A673 (cell line): ENCODE measurements around the gene ADAMTS2. TPM values are rescaled to one million over a fixed set of nuclear protein-coding genes. Genes with fewer than 3 reads are reported as not detected.

Experiments
- BruUV-seq: library from RNA; stranded (reverse); fragments of 400-500 nt; replicated peaks from 2 replicates; lab custom pipeline; 2021; lab: Mats Ljungman, UMichigan
- CTCF ChIA-PET: fragments of 300-600 bp; sonication (Branson Sonifier 250); formaldehyde crosslinking; loops from one replicate; lab custom pipeline; 2022; ENCODE audit warnings: antibody characterized with exemption; lab: Charles Lee
- POLR2A ChIA-PET: fragments of 300-600 bp; sonication (Branson Sonifier 250); formaldehyde crosslinking; loops from one replicate; lab custom pipeline; 2022; ENCODE audit warnings: antibody characterized with exemption; ENCODE audit not compliant: low non-redundant PET; lab: Charles Lee
- DNase-seq: peaks from one replicate; pipeline ENCODE4 v3.0.0-alpha.2; 2015; ENCODE audit warnings: low spot score
- H3K27ac ChIP-seq: fragments of 200-600 bp; sonication (generic); 2 replicates; pipeline ENCODE4 v1.5.1; 2016; ENCODE audit warnings: mixed run types, low read depth, mild to moderate bottlenecking, mixed read lengths, antibody characterized with exemption, low read length; ENCODE audit not compliant: poor library complexity, severe bottlenecking
- H3K27me3 ChIP-seq: fragments of 200-600 bp; sonication (generic); replicated peaks from 2 replicates; pipeline ENCODE4 v1.6.1; 2017; ENCODE audit warnings: mixed run types, low read depth, mild to moderate bottlenecking, mixed read lengths, antibody characterized with exemption, low read length; ENCODE audit not compliant: insufficient read depth, poor library complexity
- H3K36me3 ChIP-seq: fragments of 200-600 bp; sonication (generic); 2 replicates; pipeline ENCODE4 v1.6.1; 2016; ENCODE audit warnings: mixed run types, mild to moderate bottlenecking, mixed read lengths, antibody characterized with exemption, low read length; ENCODE audit not compliant: insufficient read depth, poor library complexity, severe bottlenecking
- H3K4me1 ChIP-seq: fragments of 200-600 bp; sonication (generic); 2 replicates; pipeline ENCODE4 v1.6.1; 2017; ENCODE audit warnings: mixed run types, mild to moderate bottlenecking, mixed read lengths, antibody characterized with exemption, low read length; ENCODE audit not compliant: insufficient read depth, poor library complexity, severe bottlenecking
- H3K4me3 ChIP-seq: fragments of 200-600 bp; sonication (generic); 2 replicates; pipeline ENCODE4 v1.5.1; 2016; ENCODE audit warnings: low read depth, mixed run types, mild to moderate bottlenecking, mixed read lengths, low read length; ENCODE audit not compliant: poor library complexity, severe bottlenecking
- H3K9me3 ChIP-seq: fragments of 200-600 bp; sonication (generic); 2 replicates; pipeline ENCODE4 v1.6.1; 2016; ENCODE audit warnings: mixed run types, low read depth, mild to moderate bottlenecking, mixed read lengths, antibody characterized with exemption, low read length; ENCODE audit not compliant: poor library complexity, severe bottlenecking
- CTCF ChIP-seq: fragments of 300-800, 200-600 bp; sonication (generic); conservative IDR thresholded peaks from 2 replicates; pipeline ENCODE4 v1.5.1; 2017; ENCODE audit warnings: low read depth, mild to moderate bottlenecking, antibody characterized with exemption, low read length, moderate library complexity, mixed read lengths
- EZH2 ChIP-seq: fragments of 200-600 bp; sonication (generic); IDR thresholded peaks from 2 replicates; pipeline ENCODE4 v1.6.1; 2017; ENCODE audit warnings: borderline replicate concordance, low read depth, mild to moderate bottlenecking, mixed read lengths, antibody characterized with exemption, low read length; ENCODE audit not compliant: poor library complexity, severe bottlenecking
- intact Hi-C: fragments of 100-400 bp; cut with micrococcal nuclease; formaldehyde crosslinking; loops from one replicate; pipeline ENCODE4 v1.10.0; 2022; ENCODE audit not compliant: unreplicated experiment
- total RNA-seq: library from RNA; stranded (reverse); gene quantifications from 2 replicates; pipeline ENCODE4 v1.2.3, GENCODE V29; 2021

ADAMTS2 gene
- total RNA-seq, 1 experiment from 2014 or later = 0.39 TPM

- no peak for DNase-seq
- intact Hi-C loops = no loop called here
- TF ChIP-seq EZH2 (no peak), CTCF (no peak)
- peaks cover 45% of the 10 kb centered on the region for H3K27me3 ChIP-seq
- no TSS peak for BruUV-seq
- no peak overlapping the region for H3K27ac ChIP-seq
- no peaks in the 10 kb centered on the region for H3K36me3 ChIP-seq
- no peak overlapping the region for H3K4me3 ChIP-seq
- POLR2A ChIA-PET = no interaction called here
- H3K9me3 ChIP-seq = no peaks in the 10 kb centered on the region
- CTCF ChIA-PET = no interaction called here
- peaks cover 7% of the 10 kb centered on the region for H3K4me1 ChIP-seq
Observed at GRCh38 chr5:179348011-179348530, 2.8 kb upstream of the ADAMTS2 start.

GRCh38 chr5:179347581-179347980, 2.3 kb upstream of the ADAMTS2 start:
- Histone ChIP-seq H3K27ac (no peak overlapping the region), H3K27me3 (peaks cover 50% of the 10 kb centered on the region), H3K4me1 (peaks cover 7% of the 10 kb centered on the region), H3K36me3 (no peaks in the 10 kb centered on the region), H3K4me3 (no peak overlapping the region), H3K9me3 (no peaks in the 10 kb centered on the region)
- DNase-seq = no peak
- ChIA-PET CTCF (no interaction called here), POLR2A (no interaction called here)
- BruUV-seq = no TSS peak
- intact Hi-C loops = no loop called here
- TF ChIP-seq EZH2 (no peak), CTCF (no peak)

GRCh38 chr5:179346875-179347274, 1.6 kb upstream of the ADAMTS2 start:
- peaks cover 57% of the 10 kb centered on the region for H3K27me3 ChIP-seq

More at GRCh38 chr5:179346875-179347274, 1.6 kb upstream of the ADAMTS2 start:
- POLR2A ChIA-PET = no interaction called here
- CTCF ChIA-PET = no interaction called here
- Histone ChIP-seq H3K27ac (no peak overlapping the region), H3K4me3 (no peak overlapping the region), H3K4me1 (peaks cover 7% of the 10 kb centered on the region), H3K36me3 (no peaks in the 10 kb centered on the region), H3K9me3 (no peaks in the 10 kb centered on the region)
- BruUV-seq = no TSS peak
- intact Hi-C loops = no loop called here
- DNase-seq = no peak
- TF ChIP-seq CTCF (no peak), EZH2 (no peak)
